GM21528 (cell line): ENCODE results near the gene CA7.
A peak's percentile ranks its signal among the peaks of the same experiment; 100 is the strongest.

Experiments used
- ATAC-seq: cut with Tn5 transposase; IDR thresholded peaks from one replicate; pipeline ENCODE4 v1.9.1; 2021; ENCODE audit warnings: mild to moderate bottlenecking, moderate library complexity; ENCODE audit not compliant: unreplicated experiment, low FRiP score

CA7 gene

GRCh38 chr16:66844342-66845079 lies at the start of gene CA7:
Gene CA7, plus strand, starts transcription at chr16:66844414. Its CDS starts 74 bp downstream, at chr16:66844488.
- no peak for ATAC-seq

- ATAC-seq = no peak
Measured at GRCh38 chr16:66798161-66798560, 46.1 kb upstream of the CA7 start.

GRCh38 chr16:66800856-66801255 lies 43.4 kb upstream of the CA7 start:
- no peak for ATAC-seq

- ATAC-seq = no peak
Measured at GRCh38 chr16:66801320-66802105, 42.7 kb upstream of the CA7 start, which contains the start of gene TERB1. Gene TERB1, minus strand, starts transcription at chr16:66801584. Its CDS starts 4,786 bp downstream, at chr16:66796798.

- ATAC-seq = no peak
Measured at GRCh38 chr16:66802159-66802558, 42.1 kb upstream of the CA7 start.

- ATAC-seq = no peak
Measured at GRCh38 chr16:66809765-66810164, 34.4 kb upstream of the CA7 start.

GRCh38 chr16:66810391-66810790 lies 33.8 kb upstream of the CA7 start:
- no peak for ATAC-seq

- ATAC-seq = no peak
Measured at GRCh38 chr16:66811043-66811442, 33.2 kb upstream of the CA7 start.

- no peak for ATAC-seq
Measured at GRCh38 chr16:66814734-66815133, 29.5 kb upstream of the CA7 start.

- ATAC-seq = no peak
Measured at GRCh38 chr16:66824006-66824405, 20.2 kb upstream of the CA7 start.

GRCh38 chr16:66830422-66831404 lies 13.5 kb upstream of the CA7 start, which contains the start of gene NAE1:
Gene NAE1, minus strand, starts transcription at chr16:66830976. Its CDS starts 77 bp downstream, at chr16:66830899.
- peak; percentile 82 for ATAC-seq

- ATAC-seq = no peak
Measured at GRCh38 chr16:66832190-66832589, 12.0 kb upstream of the CA7 start.

GRCh38 chr16:66832661-66833305 lies 11.4 kb upstream of the CA7 start:
- ATAC-seq = no peak

GRCh38 chr16:66834746-66835145 lies 9.5 kb upstream of the CA7 start:
- no peak for ATAC-seq

- ATAC-seq = no peak
Measured at GRCh38 chr16:66840883-66841282, 3.3 kb upstream of the CA7 start.

- ATAC-seq = no peak
Measured at GRCh38 chr16:66841366-66841765, 2.8 kb upstream of the CA7 start.

GRCh38 chr16:66842765-66843164 lies 1.4 kb upstream of the CA7 start:
- ATAC-seq = no peak

GRCh38 chr16:66843191-66843590 lies 1.0 kb upstream of the CA7 start:
- ATAC-seq = no peak

GRCh38 chr16:66844009-66844341 lies 239 bp upstream of the CA7 start:
- ATAC-seq = no peak

GRCh38 chr16:66845080-66845410 lies 831 bp downstream of the CA7 start:
- no peak for ATAC-seq
